H1 (cell line): ENCODE results near the gene GIT1.

ENCODE experiments used
- CHD1 ChIP-seq: IDR thresholded peaks from 2 replicates; pipeline ENCODE4 v1.6.1; 2012; ENCODE audit warnings: low read depth, low read length, improper control_type of control experiment
- CHD2 ChIP-seq: IDR thresholded peaks from 2 replicates; pipeline ENCODE4 v1.6.1; 2012; ENCODE audit warnings: low read length, improper control_type of control experiment
- POLR2A ChIP-seq, 2 experiments: IDR thresholded peaks; 1 replicate in 1 of 2; 2 replicates in 1 of 2; pipeline ENCODE4 v1.6.1; 2011; ENCODE audit warnings: low read depth in 2 of 2, low read length in 2 of 2, mild to moderate bottlenecking in 2 of 2; ENCODE audit errors: control extremely low read depth in 1 of 2
- RFX5 ChIP-seq: IDR thresholded peaks from 2 replicates; pipeline ENCODE4 v1.6.1; 2011; ENCODE audit warnings: low read depth, low read length, improper control_type of control experiment, borderline replicate concordance
- TF ChIP-seq, protein P1 (sequence below), 3 experiments: IDR thresholded peaks; 1 replicate in 2 of 3; 2 replicates in 1 of 3; pipeline versions ENCODE4 v1.5.1 to v1.6.1; 2011; ENCODE audit warnings: low read length in 3 of 3, mild to moderate bottlenecking in 3 of 3, inconsistent platforms in 2 of 3, low read depth in 1 of 3, moderate library complexity in 1 of 3; ENCODE audit not compliant: insufficient read depth in 1 of 3; ENCODE audit errors: control extremely low read depth in 1 of 3
- TF ChIP-seq, protein P2 (sequence below): IDR thresholded peaks from 2 replicates; pipeline ENCODE4 v1.6.1; 2012; ENCODE audit warnings: inconsistent platforms
- TF ChIP-seq, protein P3 (sequence below): IDR thresholded peaks from 2 replicates; pipeline ENCODE4 v1.6.1; 2011; ENCODE audit warnings: low read length, improper control_type of control experiment
- TF ChIP-seq, protein P4 (sequence below): IDR thresholded peaks from 2 replicates; pipeline ENCODE4 v1.6.1; 2011; ENCODE audit warnings: low read depth, mild to moderate bottlenecking, low read length; ENCODE audit not compliant: insufficient read depth

DNA sequence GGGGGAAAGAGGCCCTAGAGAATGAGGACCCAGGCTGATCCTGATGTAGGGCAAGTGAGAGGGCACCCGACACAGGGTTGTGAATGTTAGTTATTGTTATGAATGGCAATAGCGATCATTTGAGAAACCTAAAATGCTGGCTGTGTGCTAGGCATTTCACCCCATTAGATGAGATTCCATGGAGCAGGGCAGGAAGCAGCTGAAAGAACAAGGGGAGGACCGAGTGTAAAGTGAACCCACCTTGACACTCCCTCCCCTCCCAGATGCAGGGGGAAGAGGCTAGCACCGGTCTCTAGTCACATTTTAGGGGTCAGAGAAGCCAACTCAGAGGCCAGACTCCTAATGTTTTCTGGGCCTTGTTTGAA is 33.8 kb upstream of the GIT1 start:
- no peak for TF ChIP-seq CHD2
- TF ChIP-seq, protein P1, sequence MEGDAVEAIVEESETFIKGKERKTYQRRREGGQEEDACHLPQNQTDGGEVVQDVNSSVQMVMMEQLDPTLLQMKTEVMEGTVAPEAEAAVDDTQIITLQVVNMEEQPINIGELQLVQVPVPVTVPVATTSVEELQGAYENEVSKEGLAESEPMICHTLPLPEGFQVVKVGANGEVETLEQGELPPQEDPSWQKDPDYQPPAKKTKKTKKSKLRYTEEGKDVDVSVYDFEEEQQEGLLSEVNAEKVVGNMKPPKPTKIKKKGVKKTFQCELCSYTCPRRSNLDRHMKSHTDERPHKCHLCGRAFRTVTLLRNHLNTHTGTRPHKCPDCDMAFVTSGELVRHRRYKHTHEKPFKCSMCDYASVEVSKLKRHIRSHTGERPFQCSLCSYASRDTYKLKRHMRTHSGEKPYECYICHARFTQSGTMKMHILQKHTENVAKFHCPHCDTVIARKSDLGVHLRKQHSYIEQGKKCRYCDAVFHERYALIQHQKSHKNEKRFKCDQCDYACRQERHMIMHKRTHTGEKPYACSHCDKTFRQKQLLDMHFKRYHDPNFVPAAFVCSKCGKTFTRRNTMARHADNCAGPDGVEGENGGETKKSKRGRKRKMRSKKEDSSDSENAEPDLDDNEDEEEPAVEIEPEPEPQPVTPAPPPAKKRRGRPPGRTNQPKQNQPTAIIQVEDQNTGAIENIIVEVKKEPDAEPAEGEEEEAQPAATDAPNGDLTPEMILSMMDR (IDR thresholded peaks at IDR 0.05; ENCODE audit: control extremely low read depth in 1 of 3, insufficient read depth in 1 of 3, low read depth in 1 of 3, low read length in 3 of 3), result no peak
- TF ChIP-seq, protein P2, sequence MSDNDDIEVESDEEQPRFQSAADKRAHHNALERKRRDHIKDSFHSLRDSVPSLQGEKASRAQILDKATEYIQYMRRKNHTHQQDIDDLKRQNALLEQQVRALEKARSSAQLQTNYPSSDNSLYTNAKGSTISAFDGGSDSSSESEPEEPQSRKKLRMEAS, result no peak
- TF ChIP-seq, protein P3, sequence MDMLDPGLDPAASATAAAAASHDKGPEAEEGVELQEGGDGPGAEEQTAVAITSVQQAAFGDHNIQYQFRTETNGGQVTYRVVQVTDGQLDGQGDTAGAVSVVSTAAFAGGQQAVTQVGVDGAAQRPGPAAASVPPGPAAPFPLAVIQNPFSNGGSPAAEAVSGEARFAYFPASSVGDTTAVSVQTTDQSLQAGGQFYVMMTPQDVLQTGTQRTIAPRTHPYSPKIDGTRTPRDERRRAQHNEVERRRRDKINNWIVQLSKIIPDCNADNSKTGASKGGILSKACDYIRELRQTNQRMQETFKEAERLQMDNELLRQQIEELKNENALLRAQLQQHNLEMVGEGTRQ, result no peak
- no peak for TF ChIP-seq RFX5
- TF ChIP-seq POLR2A (IDR thresholded peaks at IDR 0.05; ENCODE audit: control extremely low read depth in 1 of 2, low read depth in 2 of 2, low read length in 2 of 2), result no peak
- TF ChIP-seq, protein P4, sequence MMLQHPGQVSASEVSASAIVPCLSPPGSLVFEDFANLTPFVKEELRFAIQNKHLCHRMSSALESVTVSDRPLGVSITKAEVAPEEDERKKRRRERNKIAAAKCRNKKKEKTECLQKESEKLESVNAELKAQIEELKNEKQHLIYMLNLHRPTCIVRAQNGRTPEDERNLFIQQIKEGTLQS, result no peak
- TF ChIP-seq CHD1, result no peak
